Stimulated activated CD8-positive, alpha-beta memory T cell treated with anti-CD3 and anti-CD28 coated beads, Interleukin-12 subunit alpha, Interleukin-12 subunit beta, amount 100 ng/mL, for 1 hour (primary cell): ENCODE measurements around the gene OSBPL9.
"Not testable (repeated sequence)": the region's sequence is repeated elsewhere in the genome, so short reads cannot be mapped to it uniquely, and the experiment has no call there.

ENCODE experiments used
- DNase-seq: peaks from one replicate; pipeline ENCODE4 v3.0.0-alpha.2; 2020; ENCODE audit warnings: low read depth

The OSBPL9 gene

GRCh38 chr1:51607681-51608095 lies 9.2 kb upstream of the OSBPL9 start:
- DNase-seq, result no peak

- DNase-seq, result not testable (repeated sequence)
Observed at GRCh38 chr1:51610104-51610503, 6.8 kb upstream of the OSBPL9 start.

GRCh38 chr1:51610637-51611036 lies 6.3 kb upstream of the OSBPL9 start:
- DNase-seq, result no peak

GRCh38 chr1:51612447-51612961 lies 4.4 kb upstream of the OSBPL9 start:
- DNase-seq, result no peak

GRCh38 chr1:51615780-51616291 lies 1.1 kb upstream of the OSBPL9 start:
- no peak for DNase-seq

GRCh38 chr1:51616490-51616889 lies 402 bp upstream of the OSBPL9 start:
- no peak for DNase-seq

- no peak for DNase-seq
Observed at GRCh38 chr1:51618715-51619114, 1.8 kb downstream of the OSBPL9 start.

GRCh38 chr1:51620470-51620869 lies 3.6 kb downstream of the OSBPL9 start:
- DNase-seq, result no peak

GRCh38 chr1:51621161-51621560 lies 4.3 kb downstream of the OSBPL9 start:
- no peak for DNase-seq

- DNase-seq, result no peak
Observed at GRCh38 chr1:51621841-51622454, 5.1 kb downstream of the OSBPL9 start.

GRCh38 chr1:51622455-51622913 lies 5.6 kb downstream of the OSBPL9 start:
- DNase-seq, result no peak

GRCh38 chr1:51623025-51623424 lies 6.1 kb downstream of the OSBPL9 start:
- DNase-seq, result no peak

GRCh38 chr1:51623450-51623849 lies 6.6 kb downstream of the OSBPL9 start:
- DNase-seq, result no peak

- DNase-seq, result no peak
Observed at GRCh38 chr1:51624855-51625254, 8.0 kb downstream of the OSBPL9 start.

- no peak for DNase-seq
Observed at GRCh38 chr1:51627672-51628071, 10.8 kb downstream of the OSBPL9 start.

GRCh38 chr1:51628715-51629590 lies 12.1 kb downstream of the OSBPL9 start:
- no peak for DNase-seq

GRCh38 chr1:51629918-51630317 lies 13.0 kb downstream of the OSBPL9 start:
- DNase-seq, result no peak

GRCh38 chr1:51630393-51630792 lies 13.5 kb downstream of the OSBPL9 start:
- no peak for DNase-seq

GRCh38 chr1:51630922-51631321 lies 14.0 kb downstream of the OSBPL9 start:
- DNase-seq, result no peak

GRCh38 chr1:51631747-51632146 lies 14.9 kb downstream of the OSBPL9 start:
- DNase-seq, result no peak

- no peak for DNase-seq
Observed at GRCh38 chr1:51634618-51635017, 17.7 kb downstream of the OSBPL9 start.

GRCh38 chr1:51635615-51636014 lies 18.7 kb downstream of the OSBPL9 start:
- DNase-seq, result no peak

GRCh38 chr1:51636191-51636590 lies 19.3 kb downstream of the OSBPL9 start:
- no peak for DNase-seq
